NCI-H69 (cell line): ENCODE data around the gene PLCB1.
A peak's percentile ranks its signal among the peaks of the same experiment; 100 is the strongest.

Source experiments
- DNase-seq: peaks from one replicate; lab custom pipeline; 2025; lab: John Stamatoyannopoulos, UW

PLCB1 gene

GRCh38 chr20:8657664-8658063, 525.6 kb downstream of the PLCB1 start:
- no peak for DNase-seq

- DNase-seq = no peak
Observed at GRCh38 chr20:8658103-8658502, 526.0 kb downstream of the PLCB1 start.

DNA sequence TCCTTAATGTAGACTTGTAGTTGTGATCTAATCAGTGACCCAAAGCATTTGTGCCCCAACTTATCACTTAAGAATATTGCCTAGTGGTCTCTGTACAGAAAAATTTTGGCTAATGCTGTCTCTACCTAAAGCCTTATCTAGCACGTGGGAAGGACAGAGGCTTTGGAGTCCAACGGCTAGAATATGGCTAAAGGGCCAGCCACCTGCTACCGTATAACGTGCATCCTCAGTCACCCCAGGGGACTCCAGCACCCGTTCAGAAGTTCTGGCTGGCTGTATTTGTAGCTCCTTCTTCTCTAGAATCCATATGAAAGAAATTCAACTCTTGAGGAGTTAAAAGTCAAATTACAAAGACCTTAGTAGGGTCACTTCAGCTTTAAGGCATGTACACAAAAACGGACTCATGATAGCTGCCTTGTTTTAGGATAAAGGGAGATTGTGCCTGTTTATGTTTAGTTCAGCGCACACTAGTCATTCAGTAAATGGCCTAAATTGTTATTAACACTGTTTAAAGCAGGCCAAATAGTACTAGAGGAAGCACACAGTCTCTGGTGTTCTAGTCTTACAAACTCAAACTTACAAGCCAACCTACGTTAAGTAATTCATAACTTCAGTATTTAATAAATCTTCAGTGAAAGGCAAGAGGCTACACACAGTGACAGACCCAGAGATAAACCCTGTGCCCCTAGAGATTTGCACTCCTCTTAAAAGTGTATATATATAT, 529.3 kb downstream of the PLCB1 start:
- peak; percentile 35 for DNase-seq

DNA sequence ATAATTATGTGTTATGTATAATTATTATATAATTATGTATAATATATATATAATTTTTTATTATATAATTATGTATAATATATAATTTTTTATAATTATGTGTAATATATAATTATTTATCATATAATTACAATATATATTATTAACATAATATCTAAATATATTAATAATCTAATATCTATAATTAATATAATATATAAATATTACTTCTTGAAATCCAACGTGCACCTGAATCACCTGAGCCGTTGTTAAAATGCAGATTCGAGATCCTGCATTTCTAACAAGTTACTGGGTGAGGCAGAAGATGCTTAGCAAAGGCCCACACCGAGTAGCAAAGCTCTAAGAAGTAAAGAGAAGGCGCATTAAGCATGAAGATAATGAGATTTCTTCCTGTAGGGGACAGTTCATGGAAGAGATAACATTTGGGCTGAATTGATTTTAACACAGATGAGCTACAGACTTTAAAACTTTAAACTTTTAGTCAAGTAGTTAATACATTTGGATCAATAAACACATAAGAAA, 530.4 kb downstream of the PLCB1 start:
- DNase-seq = peak; percentile 62

DNA sequence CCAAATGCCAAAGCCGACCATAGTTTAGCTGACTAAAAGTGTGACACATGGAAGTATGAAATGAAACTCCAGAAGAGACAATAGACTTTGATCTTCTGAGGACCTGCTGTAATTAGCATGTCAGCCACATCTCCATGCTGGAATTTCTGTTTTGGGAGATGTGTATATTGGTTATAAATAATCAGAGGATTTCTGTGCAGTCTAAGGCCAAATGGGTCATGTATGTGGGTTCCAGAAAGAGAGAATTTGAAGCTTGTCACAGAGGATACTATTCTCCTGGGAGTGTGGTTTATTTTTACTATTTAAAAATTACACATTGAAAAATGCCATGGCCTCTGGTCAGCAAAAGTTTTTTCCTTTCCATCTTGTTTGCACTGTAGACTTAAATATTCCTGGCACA, 531.4 kb downstream of the PLCB1 start:
- peak; percentile 31 for DNase-seq

DNA sequence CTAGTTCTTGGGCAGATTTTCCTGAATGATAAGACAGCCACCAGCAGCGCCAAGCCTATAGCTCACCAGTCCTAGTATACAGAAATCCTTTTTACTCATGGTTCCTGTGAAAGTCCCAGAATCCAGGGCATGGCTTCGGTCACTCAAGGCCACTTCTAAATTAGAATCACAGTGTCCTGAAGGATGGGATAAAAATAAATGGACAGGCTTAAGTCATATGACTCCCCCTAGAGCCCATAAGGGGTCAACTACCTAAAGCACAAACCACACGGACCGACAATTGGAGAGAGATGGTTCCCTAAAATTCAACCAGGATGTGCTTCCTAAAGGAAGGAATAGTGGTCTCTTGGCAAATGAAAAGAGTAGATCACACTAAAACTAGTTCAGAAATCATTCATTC, 532.7 kb downstream of the PLCB1 start:
- peak; percentile 40 for DNase-seq

GRCh38 chr20:8667306-8667705, 535.2 kb downstream of the PLCB1 start:
- no peak for DNase-seq

DNA sequence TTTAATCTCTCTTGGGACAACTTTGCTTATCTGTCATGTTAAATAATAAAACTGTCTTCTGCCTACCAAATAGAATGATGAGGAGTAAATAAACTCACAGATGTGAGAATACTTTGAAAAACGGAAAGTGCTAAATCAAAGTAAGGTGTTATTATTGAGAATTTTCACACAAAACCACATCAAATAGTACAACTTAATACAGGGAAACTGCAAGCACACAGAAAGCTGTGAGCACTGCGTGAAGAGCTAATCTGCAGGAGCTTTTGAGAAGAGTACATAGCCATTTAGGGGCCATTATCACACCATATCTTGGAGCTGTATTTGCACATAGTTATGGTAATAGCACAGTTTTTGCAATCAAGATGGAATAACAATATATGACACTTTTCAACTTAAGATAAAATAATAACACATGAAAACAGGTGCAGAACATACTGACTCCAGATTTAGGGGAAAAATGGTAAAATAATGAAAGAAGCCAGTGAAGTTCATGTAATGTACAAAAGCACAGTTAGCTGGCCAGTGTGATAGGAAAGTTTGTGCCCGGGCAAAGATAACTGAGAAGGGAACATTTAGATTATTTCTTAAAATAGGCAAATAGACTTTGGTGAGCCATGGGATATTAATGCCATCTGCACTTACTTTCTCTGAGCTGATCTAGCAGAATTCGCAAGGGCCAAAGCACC, 538.3 kb downstream of the PLCB1 start:
- no peak for DNase-seq

DNA sequence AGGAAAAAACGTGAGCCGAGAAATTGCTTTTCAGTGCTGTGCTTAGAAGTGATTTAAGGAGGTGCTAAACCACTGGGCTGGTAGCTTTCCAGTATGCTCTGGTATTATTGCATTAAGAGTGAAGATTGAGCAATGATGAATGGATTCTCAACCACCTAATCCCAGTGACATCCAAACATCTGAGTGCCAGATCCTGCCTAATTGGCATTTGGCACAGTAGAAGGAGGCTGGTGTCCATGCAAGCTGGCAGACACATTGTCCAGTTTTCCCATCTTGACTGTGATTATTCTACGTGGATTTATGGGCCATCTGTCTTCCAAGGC, 538.8 kb downstream of the PLCB1 start:
- DNase-seq = peak; percentile 76

DNA sequence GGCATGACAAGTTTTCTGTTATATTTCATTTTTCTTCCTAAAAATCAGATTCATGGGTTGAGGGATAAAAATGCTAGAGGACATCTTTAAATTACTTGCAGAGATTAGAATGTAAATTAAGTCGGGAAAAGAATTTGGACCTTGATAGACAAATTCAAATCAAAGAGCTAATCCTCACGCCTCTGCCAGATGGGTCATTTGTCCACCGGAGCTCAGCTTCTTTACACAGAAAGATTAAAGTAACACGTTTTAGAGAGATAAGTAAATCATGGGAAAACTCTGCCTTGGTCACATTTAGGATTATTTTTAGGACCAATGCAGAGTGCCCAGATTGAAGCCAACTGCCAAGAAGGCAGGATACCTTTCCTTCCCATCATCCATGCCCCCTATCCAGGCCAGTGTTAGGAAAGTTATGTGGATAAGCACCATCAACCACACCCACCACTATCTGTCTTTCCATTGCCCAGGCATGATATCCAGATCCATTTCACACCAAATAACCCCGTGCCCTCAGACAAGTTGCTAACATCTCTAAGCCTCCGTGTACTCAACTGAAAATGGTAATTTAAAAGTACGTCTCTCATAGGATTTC, 539.4 kb downstream of the PLCB1 start:
- peak; percentile 46 for DNase-seq

- no peak for DNase-seq
Observed at GRCh38 chr20:8673116-8673515, 541.0 kb downstream of the PLCB1 start.

DNA sequence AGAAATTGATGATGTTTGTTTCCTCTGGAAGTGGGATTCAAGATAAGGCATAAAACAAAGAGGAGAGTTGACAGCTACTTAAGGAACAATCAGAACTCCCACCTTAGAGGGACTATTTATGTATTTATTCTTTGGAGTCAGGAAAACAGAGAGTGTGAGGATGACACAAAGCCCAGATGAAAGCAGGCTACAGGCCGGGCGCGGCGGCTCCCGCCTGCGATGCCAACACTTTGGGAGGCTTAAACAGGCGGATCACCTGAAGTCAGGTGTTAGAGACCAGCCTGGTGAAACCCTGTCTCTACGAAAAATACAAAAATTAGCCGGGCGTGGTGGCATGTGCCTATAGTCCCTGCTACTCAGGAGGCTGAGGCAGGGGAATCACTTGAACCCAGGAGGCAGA, 543.8 kb downstream of the PLCB1 start:
- no peak for DNase-seq

- no peak for DNase-seq
Observed at GRCh38 chr20:8678098-8678776, 546.2 kb downstream of the PLCB1 start.

DNA sequence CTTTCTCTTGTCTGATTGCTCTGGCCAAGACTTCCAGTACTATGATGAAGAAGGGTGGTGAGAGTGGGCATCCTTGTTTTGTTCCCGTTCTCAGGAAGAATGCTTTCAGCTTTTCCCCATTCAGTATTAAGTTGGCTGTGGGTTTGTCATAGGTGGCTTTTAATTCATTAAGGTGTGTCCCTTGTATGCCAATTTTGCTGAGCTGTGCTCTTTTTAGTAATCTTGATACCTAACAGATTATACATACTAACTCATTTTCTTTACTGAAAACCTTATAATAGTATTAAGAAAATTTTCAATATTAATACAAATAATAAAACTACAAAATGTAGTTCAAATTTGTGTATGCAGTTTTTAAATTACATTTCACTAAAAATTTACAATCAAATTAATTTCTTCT, 557.3 kb downstream of the PLCB1 start:
- DNase-seq = no peak

DNA sequence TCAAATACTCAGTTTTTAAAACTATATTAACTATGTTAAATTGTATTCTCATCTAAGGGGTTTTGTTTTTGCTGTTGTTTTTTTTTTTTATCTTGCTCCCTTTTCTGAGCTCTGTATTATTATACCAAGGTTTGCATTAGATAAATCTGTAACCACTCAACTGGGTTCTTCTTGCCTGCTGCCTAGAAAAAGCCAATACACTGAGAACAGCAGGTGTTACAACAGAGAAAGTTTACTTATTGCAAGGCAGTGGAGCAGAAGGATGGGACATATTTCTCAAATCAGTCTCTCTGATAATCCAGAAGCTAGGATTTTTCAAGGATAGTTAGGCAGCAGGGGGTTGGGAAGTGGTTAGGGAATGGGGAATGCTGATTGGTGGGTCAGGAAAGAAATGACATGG, 558.0 kb downstream of the PLCB1 start:
- DNase-seq = no peak

DNA sequence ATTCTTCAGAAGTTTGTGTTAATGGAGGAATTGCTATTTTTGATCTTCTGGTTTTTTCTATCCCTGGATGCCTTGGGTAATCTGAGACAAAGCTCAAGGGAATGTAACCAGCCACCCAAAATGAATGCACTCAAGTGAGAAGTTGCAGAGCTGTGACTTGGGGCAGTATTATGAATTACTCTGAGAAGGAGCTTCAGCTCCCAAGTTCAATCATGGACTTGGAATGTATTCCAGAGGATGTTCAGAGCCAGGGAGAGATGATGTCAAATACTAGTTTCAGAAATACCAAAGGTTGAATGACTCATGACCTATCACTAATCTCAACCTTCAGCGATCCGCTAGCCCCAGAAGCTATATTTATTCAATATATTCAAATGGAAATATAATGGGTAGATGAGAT, 561.6 kb downstream of the PLCB1 start:
- no peak for DNase-seq

- no peak for DNase-seq
Observed at GRCh38 chr20:8700756-8701155, 568.7 kb downstream of the PLCB1 start.

DNA sequence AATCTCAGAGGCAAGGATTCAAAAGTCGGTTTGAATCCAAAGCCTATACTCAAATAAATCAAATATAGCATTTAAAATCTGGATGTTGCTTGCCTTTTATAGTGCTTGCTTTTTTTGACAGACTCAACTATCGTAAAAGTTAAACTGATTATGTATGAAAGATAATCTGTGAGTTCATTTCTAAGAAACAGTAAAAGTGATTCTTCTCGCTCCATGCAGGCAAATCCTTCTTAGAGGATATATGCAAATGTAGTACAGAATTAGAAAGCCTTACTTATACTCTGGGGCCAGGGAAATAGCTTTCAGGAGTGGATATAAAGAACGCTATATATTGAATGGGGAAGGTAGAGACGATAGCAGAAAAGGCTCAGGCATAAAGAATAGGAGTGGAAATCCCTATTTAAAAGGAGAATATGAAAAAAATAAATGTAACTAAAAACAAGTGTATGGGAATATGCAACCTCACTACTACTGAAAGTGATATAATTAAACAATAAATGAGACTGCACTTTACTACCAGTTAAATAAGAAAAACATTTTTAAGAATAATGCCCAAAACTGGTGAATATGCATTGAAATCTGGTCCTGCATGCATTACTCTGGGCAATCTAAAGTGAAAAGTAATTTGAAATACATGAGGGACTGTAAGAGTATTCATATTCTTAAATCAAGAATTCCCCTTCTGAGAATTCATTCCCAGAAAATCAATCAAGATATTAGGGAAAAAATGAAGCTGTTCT, 575.1 kb downstream of the PLCB1 start:
- DNase-seq = no peak

GRCh38 chr20:8709627-8710026, 577.6 kb downstream of the PLCB1 start:
- no peak for DNase-seq

DNA sequence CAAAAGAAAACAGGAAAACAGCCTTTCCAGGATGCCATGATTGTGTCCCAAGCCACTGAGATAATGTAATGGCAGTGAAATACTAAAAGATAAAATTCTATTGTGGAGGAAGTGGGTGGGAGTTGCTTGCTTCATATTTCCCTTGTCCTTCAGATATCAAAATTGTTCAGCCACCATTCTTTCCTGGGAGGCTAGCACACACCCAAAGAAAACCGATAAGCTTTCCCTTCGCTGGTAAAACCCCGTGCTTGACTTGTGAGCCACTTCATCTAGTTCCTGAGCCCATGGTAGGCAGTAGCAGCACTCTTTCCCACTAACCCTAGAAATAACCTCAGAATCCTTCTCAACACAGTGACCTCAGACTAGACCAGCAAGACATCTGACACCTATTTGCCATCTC, 579.4 kb downstream of the PLCB1 start:
- DNase-seq = no peak

DNA sequence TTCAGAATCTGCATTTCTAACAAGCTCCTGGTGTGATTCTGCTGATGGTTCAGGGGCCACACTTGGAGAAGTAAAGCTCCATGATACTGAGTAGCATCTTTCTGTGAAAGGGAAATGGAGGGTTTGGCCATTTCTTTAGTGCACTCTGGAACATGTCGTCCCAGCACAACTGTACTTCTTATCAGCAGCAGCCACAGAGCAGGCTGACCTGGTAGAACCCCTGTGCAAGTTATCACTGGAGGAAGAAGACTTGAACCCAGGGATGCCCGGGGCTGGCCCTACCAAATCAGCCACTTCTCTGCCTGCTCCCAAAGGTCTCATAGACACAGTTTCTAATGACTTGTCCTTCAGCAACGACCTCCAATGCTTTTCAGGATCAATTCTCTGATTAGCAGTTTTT, 582.1 kb downstream of the PLCB1 start:
- no peak for DNase-seq

- DNase-seq = peak; percentile 11
Observed at GRCh38 chr20:8718279-8718678, 586.2 kb downstream of the PLCB1 start.
